HG03045 (cell line): ENCODE results near the gene SMG6.
"Not testable (repeated sequence)": the region's sequence is repeated elsewhere in the genome, so short reads cannot be mapped to it uniquely, and the experiment has no call there.

Experiments
- ATAC-seq: cut with Tn5 transposase; IDR thresholded peaks from one replicate; pipeline ENCODE4 v1.9.1; 2021; ENCODE audit warnings: mild to moderate bottlenecking, moderate library complexity; ENCODE audit not compliant: unreplicated experiment

The SMG6 gene

DNA sequence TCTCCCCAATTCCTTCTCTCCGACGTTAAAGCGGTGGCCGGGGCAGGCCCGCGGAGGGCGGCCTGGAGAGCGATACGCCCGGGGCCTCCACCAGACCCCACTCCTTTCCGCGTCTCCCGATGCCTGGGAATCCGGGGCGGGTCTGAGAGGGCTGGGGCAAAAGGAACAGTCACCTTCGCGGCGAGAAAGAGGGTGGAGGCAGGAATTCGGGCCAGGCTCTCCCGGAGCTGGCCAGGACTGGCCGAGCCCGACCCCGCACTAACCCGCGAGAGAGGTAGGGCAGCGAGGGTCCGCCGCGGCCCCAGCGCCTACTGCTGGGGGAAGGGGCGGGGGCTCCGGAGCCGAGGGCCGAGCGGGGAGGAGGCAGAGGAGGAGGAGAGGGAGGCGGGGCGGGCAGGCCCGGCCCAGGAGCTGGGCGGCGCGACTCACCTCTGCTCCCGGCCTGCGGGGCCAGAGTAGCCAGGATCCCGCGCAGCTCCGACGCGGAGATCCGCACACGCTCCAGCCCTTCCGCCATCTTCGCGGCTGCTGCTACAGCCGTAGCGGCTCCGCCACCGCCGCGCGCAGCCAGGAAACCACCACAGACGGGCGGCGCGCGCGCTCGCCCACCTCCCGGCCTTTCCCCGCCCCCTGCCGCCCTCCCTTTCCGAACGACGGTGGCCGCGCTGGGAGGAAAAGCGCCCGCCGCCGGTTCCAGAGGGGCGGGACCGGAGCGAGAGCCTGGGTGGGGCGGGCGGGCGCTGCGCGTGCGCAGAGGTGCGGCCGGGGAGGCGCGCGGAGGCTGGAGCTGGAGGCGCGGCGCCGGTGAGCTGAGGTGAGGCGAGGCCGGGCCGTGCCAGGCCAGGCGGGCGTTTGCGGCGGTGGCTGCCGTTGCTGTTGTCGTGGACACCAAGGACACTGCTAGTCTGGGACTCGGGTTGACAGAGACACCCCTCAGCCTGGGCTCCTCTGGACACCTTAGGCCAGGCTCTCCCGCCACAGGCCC, at the start of gene SMG6, which contains the start of gene SRR:
Gene SMG6, minus strand, starts transcription at position 582 of the 985 bp plus-strand sequence. Its CDS starts 65 bp downstream, at position 517.
Gene SRR, plus strand, starts transcription at position 747 of the 985 bp plus-strand sequence. CDS start 11,611 bp downstream, outside the sequence.
- peak; percentile 86 for ATAC-seq

DNA sequence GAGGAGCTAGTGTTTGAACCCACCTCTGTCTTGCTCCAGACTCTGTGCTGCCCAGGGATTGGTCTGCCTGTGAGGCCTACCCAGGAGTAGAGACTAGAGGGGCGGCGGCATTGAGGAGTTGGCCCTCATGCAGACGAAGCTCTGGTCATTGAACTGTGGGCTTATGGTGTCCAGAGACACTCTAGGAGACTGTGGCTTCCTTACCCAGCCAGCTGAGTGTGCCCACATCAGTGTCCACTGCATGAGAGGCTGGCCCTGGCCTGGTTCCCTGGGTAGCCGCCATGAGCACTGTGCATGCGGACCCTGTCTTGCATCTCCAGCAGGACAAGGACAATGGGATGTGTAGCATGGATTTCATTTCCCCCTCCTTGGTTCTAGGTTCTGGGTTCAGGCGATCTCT, 47.7 kb upstream of the SMG6 start:
- ATAC-seq: no peak

DNA sequence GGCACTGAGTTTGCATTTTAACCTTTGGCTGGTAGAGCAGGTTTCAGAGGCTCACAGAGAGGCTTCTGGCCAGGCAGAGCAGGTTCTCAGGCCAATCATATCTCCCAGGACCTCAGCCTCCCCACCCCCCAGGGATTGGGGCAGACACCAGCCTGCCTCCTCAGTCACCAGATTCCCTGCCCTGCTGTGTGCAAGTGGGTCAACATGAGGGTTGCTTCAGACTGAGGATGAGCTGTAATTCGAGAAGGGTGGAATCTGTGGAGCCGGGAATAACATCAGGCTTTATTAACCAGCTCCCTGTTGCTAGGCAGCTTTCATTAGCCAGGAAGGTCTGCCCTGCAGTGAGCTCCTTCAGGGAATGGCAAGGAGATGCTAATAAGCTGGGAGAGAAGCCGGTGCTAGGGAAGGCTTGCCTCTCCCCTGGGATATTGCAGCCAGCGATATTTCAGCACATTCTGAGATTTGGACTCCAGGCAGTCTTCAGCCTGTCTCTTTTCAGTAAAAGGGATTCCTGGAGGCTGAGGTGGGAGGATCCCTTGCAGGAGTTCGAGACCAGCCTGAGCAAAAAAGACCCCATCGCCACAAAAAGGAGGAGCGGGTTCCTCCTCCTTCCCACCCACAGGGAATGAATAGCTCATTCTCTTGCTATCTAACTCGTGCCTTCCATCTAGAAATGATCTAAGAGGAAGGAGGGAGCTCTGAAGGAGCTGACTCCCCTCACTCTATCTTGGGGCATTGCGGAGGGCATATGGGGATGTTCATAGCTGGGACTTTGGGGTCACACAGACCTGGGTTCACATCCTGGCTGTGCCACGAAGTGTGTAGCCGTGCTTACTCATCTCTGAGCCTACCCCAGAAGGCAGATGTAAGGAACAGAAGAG, 44.5 kb upstream of the SMG6 start:
- ATAC-seq: no peak

DNA sequence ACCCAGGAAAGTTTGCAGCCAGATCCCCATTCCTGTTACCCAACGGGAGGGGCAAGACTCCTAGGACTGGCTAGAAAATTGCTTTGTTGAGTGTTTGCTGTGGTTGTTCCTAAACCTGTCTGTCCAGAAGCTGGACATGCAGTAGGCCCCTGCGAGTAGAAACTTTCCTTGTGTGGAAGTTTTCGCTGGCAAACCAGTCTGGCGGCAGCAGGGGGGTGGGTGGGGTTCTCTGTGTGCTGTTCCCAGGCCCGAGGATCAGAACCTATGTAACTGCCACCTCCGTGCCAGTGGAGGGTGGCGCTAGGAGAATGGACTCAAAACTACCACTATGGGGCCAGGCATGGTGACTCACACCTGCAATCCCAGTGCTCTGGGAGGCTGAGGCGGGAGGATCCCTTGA, 42.9 kb upstream of the SMG6 start:
- ATAC-seq: no peak

DNA sequence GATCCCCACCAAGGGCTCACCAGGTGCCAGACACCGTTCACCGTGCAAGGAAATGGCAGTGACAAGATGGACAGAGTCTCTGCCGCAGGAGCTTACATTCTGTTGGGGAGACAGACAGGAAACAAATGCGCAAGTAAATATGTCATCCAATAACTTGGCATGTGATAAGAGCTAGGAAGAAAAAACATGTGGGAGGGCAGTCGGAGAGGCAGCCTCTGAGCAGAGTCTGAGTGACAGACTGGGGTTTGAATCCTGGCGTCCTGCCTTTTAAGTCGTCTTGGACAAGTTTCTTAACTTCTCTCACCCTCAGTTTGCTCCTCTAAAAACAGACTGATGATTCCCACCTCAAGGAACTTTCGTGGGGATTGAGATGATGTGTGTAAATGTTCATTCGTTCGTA, 40.9 kb upstream of the SMG6 start:
- no peak for ATAC-seq

DNA sequence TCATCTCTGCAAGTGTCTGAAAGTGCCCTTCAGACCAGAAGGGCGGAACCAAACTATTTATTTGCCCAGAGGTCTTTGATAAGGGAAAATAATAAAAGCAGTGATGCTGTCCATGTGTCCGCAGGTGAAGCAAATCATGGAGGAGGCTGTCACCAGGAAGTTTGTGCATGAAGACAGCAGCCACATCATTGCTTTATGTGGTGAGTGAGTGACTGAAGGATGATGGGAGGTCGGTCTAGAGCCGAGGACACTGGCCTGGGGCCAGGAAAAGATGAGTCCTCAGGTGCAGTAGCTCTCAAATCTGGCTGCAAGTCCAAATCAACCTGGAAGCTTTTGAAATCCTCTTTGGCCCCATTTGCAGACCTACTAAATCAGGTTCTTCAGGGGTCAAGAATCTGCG, 39.8 kb upstream of the SMG6 start:
- no peak for ATAC-seq

DNA sequence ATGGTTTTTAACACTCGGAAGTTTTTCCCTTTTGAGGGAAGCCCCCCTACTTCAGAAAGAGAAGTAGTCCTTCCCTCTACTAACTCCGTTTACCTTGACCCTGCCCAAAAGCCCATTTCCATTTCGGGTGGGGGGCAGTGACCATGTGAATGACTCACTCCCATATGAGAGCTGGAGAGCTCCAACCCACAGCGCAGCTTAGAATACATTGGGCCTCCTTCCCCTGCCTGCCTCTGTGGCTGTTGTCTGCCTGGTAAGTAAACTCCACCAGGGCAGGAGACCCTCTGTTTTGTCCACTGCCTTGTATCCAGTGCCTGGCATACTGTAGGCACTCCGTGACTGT, 34.7 kb upstream of the SMG6 start:
- ATAC-seq: no peak

DNA sequence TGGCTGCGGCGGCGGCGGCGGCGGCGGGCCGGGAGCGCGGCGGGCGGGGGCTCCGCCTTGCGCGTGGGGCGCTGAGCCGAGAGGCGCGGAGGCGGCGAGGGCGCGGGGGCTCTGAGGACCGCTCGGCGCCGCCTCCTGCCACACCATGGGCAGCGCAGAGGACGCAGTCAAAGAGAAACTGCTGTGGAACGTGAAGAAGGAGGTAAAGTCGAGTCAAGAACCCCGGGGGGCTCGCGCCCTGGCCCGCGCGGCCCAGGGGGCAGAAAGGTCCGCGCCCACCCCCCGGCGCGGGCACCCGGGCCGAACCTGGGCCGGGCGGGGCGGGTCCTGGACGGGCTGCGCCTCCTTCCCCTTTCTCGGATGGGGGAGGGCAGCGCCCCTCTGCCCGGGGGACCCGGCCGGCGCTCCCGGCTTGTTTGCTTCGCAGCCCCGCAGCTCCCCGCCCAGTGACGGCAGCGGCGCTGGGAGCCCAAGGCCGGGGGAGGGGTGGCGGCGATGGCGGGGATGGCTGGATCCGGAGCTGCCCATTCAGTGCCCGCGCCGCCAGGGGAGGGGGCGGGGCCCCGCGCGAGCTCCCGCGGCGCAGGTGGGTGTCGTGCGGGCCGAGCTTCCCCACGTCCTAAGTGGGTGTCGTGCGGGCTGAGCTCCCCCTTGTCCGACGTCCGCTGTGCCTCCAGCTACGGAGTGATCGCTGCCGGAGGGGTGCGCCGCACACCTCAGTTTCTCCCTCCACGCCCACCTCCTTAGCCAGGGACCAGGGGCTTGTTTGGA, 34.1 kb upstream of the SMG6 start:
- ATAC-seq: peak; percentile 13

DNA sequence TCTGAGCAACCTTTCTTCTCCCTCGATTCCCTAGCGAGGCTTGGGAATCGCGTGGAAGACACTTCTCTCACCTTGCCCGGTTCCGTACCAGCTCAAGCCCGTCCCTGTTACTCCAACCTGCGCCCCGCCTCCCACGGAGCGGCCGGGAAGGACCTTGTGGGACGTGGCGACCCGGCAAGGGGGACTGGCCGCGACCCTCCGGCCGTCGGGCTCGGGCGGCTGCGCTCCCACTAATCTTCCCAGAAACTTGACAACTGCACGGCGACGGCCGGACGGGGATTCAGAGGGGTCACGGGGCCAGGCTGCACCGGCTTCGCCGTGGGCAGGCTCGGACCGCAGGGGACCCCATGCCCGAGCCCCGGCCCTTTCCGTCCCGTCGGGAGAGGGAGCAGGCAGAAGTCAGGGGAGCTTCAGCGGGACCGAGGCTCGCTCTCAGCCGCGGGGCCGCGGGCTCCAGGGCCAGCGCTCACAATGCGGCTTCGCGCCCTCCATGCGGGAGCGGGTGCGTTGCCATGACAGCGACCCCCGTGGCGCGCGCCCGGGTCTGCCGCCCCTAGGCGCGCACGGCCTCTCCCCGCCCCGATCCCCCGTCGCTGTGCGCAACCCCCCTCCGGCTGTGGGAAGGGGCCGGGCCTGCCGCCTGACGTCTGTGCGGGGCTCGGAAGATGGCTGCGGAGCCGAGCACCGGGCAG, 33.4 kb upstream of the SMG6 start, which contains the start of gene SGSM2:
Gene SGSM2, plus strand, starts transcription at position 650 of the 692 bp plus-strand sequence. CDS start 188 bp downstream, outside the sequence.
- peak; percentile 33 for ATAC-seq

DNA sequence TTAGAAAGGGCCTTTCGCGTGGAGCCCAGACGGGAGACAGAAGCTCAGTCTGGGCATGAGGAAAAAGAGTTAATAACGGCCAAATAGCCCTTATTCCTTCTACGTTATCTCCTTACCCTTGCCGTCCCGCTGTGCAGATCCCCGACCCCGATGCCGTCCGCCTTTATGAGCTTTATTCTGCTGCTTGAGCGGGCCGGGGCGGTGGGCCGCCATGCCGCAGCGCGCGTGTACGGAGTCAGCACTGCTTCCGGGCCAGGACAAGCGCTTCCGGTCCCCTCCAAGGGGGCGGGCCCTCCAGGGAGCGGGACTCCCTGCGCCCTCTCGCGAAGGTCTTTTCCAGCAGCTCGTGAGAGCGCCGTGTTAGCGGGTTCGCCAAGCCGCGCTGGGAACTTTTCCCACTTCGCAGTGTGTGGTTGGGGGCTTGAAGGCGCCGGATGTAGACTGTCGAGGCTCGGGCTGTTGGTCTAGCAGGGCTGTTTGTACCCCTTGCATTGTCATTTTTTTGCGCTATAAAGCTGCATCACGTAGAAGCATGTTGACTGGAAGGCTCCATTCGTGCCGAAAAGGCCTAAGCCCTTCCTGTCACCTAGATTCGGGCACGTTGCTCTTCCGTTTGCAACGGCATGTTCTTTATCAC, 32.7 kb upstream of the SMG6 start, which contains the start of gene TSR1:
Gene TSR1, minus strand, starts transcription at position 243 of the 637 bp plus-strand sequence. Its CDS starts 30 bp downstream, at position 213.
- peak; percentile 84 for ATAC-seq

DNA sequence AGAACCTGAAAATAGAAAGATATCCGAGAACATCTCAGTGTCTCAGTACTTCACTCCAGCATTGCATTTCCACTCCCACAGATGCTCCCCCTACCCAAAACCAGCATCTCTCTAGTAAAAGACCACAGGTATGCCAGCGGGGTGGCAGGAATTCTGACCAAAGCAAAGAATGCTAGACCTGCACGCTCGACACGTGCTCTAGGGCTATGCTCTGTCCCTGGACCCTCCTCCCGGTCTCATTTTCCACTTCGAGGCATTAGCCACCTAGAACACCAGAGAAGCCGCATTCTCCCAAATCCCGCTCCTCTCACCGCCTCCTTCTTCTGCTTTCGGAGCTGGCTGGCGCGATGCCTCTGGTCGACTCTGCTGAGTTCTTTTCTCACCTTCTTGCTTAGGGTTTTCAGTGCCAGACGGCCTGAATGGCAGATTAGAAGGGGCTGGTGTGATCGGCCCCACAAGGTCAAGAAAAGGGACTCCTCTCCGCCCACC, 32.2 kb upstream of the SMG6 start:
- no peak for ATAC-seq

DNA sequence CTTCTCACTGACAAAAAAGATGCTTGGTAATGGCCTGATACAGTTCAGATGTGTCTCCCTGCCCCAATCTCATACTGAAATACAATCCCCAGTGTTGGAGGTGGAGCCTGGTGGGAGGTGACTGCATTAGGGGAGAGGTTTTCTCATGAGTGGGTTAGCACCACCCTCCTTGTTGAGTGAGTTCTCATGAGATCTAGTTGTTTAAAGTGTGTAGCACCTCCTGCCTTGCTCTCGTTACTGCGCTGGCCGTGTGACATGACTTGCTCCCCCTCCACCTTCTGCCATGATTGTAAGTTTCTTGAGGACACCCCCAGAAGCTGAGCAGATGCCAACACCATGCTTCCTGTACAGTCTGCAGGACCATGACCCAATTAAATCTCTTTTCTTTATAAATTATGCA, 27.7 kb upstream of the SMG6 start:
- ATAC-seq: no peak

DNA sequence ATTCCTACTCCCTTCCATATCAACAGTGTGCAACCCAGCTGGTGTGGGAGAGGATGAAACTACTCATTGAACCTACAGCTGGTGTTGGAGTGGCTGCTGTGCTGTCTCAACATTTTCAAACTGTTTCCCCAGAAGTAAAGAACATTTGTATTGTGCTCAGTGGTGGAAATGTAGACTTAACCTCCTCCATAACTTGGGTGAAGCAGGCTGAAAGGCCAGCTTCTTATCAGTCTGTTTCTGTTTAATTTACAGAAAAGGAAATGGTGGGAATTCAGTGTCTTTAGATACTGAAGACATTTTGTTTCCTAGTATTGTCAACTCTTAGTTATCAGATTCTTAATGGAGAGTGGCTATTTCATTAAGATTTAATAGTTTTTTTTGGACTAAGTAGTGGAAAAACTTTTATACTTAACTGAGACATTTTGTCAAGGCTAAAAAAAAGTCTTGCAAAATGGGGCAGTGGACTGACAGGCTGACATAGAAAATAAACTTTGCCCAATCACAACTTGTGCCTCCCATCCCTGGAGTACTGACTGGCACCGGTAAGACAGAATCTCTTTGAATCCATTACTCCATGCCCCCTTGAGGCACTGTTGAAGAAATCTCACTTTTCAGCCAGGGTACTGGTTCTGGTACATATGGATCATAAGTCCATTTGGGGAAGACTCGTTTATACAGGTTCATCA, 20.2 kb upstream of the SMG6 start:
- no peak for ATAC-seq

DNA sequence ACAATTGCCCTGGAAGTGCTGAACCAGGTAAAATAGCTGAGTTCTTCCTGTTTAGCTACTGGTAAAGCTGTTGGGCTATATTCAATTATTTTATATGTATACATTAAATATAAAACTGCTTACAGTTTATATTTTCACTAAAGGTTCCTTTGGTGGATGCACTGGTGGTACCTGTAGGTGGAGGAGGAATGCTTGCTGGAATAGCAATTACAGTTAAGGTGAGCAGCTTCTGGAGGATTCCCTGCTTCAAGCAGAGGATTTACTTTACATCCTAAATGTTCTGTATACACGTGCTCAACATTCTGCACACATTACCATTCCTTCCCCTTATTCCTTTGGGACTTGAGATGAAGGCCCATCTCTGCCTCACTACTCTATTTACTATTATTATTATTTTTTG, 17.8 kb upstream of the SMG6 start:
- no peak for ATAC-seq

DNA sequence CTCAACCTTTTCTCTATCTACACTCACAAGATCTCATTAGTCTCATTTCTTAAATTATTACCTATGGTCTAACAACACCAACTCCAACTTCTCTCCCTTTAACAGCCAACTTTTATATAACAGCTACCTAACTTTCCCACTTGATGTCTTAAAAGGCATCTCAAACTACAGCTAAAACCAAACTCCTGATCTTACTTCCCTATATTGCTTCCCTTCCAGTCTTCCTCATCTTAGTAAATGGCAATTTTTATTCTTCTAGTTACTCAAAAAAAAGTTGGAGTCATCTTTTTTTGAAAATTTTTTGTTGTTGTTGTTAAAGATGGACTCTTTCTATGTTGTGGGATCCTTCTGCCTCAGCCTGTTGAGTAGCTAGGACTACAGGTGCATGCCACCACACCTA, 15.5 kb upstream of the SMG6 start:
- no peak for ATAC-seq

DNA sequence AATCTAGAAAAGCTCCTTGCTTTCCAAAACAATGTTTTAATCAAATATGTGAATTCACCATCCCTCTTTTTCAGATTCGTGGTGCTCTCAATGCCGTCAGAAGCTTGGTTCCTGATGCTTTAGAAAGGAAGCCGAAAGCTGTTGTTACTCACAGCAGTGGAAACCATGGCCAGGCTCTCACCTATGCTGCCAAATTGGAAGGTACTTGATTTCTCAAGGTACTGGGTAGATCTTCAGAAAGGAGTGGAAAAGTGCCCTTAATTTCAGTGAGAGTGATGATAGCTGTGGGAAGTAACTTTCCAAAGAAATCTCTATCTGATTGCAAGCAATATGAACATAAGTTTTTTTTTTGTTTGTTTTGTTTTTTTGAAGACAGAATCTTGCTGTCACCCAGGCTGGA, 14.2 kb upstream of the SMG6 start:
- ATAC-seq: no peak

DNA sequence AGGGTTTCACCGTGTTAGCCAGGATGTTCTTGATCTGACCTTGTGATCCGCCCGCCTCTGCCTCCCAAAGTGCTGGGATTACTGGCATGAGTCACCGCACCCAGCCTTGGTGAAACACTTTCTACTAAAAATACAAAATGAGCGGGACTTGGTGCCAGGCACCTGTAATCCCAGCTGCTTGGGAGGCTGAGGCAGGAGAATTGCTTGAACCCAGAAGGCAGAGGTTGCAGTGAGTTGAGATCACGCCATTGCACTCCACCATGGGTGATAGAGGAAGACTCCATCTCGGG, 13.3 kb upstream of the SMG6 start:
- not testable (repeated sequence) for ATAC-seq

DNA sequence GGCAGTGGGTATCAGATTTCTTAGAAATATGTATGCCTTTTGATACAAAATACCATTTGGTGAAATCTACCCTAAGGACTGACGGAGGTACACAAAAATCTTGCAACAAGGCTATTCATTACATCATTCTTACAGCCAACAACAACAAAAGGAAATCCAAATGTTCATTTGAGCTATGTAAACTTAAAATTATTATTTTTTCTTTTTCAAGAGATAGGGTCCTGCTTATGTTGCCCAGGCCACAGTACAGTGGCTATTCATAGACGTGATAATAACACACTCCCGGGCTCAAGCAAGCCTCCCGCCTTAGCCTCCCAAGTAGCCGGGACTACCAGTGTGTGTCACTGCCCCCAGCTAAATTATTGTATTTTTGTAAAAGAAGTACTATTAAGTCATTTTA, 9.2 kb upstream of the SMG6 start:
- ATAC-seq: no peak
